HG03457 (cell line): Measurements from ENCODE around the gene CTSC.
"Not testable (repeated sequence)": the region's sequence is repeated elsewhere in the genome, so short reads cannot be mapped to it uniquely, and the experiment has no call there.

Source experiments
- ATAC-seq: cut with Tn5 transposase; IDR thresholded peaks from one replicate; pipeline ENCODE4 v1.9.1; 2021; ENCODE audit warnings: moderate number of reproducible peaks; ENCODE audit not compliant: unreplicated experiment

Gene CTSC

GRCh38 chr11:88284336-88285050 lies 53.0 kb downstream of the CTSC start:
- ATAC-seq: no peak

DNA sequence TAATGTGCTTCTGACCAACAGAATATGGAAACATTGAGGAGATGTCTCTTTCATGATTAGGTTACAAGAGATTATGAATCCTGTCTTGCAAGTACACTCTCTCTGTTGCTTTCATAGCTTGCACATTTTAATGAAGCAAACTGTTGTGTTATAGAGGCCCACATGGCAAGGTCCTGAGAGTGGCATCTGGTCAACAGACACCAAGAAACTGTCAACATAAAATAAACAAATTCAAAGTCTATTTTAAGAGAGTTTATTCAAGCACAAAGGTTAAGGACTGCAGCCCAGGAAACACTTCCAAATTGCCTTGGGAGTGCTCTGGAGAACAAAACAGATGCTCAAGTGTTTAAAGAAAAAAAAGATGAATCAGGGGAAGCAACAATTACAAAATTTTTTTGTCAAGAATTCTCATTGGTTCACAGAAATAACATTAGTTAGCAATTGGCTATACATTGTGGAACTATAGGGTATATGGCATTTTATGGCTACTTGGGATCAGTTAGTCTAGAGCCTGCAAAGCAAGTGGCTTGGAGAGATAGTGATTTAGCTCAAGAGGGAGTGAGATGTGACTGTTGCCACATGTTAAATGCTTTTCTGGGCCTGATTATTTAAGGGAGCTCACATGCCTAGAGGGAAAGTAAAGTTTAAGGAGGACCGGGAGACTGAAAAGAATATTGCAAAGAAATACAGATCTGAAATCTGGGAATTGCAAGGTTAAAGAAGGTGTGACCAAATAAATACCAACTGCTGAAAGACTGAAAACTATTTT lies 54.6 kb downstream of the CTSC start:
- ATAC-seq: no peak

DNA sequence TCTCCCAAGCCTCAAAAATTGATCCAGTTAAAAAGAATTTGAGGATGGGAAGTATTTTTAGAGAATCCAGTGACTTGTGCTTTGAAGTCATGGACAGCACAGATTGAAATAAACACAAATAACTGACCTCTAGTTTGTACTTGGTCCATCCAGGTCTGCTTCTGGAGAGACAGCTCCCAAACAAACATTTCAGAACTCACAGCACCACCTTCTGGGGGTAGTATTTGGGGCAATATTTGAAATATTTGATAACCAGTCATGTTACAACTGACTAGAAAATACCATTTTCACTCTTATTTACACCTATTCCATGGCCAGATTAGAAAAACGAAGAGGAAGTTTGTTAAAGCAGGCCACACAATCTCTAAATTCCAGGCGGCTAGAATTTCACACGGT lies 56.2 kb downstream of the CTSC start:
- no peak for ATAC-seq

- ATAC-seq: no peak
Measured at GRCh38 chr11:88280673-88281316, 56.7 kb downstream of the CTSC start.

GRCh38 chr11:88277349-88277915 lies 60.1 kb downstream of the CTSC start:
- ATAC-seq: no peak

GRCh38 chr11:88275636-88276035 lies 61.9 kb downstream of the CTSC start:
- ATAC-seq: no peak

GRCh38 chr11:88266919-88267318 lies 70.6 kb downstream of the CTSC start:
- no peak for ATAC-seq

DNA sequence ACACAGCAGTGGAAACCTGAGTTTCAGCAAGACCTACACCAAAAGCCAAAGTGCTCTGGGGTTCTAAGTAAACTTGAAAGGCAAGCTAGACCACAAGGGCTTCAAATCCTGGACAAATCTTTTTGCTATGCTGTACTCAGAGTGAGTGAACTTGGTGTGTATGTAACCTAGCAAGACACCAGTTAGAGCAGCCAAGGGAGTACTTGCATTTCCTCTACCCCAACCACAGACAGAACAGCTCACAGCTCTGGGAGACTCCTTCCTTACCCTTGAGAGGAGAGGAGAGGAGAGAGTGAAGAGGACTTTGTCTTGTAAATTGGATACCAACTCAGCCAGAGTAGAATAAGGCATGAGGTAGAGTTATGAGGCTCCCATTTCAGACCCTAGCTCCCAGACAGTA lies 71.4 kb downstream of the CTSC start:
- no peak for ATAC-seq

GRCh38 chr11:88259431-88259830 lies 78.1 kb downstream of the CTSC start:
- ATAC-seq: no peak

- no peak for ATAC-seq
Measured at GRCh38 chr11:88252208-88252607, 85.3 kb downstream of the CTSC start.

DNA sequence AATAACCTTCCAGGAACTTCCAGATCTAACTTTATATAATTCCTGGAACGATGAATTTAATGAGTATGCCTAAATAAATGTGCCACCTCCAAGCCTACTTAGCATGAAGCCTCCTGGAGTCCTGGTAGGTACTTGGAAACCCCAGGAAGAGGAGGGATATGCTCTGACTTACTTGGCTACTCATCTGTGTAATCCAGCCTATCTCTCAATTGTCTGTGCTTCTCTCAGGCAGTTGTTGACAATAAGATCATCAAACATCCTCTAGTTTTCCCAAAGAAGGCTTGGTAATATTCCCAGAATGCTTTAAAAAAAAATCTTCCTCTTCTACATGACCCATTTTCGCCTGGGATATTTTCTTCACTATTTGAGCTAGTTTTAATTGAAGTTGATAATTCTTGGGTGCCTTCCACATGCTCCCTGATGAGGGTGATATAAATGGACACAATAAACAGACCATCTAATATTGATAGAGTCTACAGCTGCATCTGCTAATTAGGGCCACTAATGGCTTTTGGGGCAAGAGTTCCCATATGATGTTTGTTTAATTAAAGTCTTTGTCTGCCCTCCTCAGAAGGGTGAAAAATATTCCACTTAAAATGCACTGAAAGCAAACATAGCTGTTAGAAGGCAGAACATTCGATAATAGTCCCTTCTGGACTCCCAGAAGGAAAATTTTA lies 86.8 kb downstream of the CTSC start:
- ATAC-seq: no peak

DNA sequence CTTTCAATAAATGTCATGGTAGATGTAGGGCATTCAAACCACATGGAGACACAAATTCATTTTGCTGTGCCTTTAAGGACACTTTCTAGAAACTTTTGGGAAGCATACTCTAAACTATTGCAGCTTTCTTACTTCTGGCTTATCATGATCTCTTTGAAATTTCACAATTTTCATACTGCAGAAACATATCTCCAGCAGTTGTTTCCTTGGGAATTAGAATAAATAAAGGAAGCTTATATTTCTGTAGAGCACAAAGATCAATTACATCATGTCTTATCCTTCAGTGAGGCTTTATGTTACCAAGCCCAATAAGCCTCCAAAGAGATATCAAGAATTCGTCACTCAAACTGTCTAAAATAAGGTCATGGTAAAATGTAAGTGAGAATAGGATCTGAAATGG lies 87.8 kb downstream of the CTSC start:
- ATAC-seq: no peak

DNA sequence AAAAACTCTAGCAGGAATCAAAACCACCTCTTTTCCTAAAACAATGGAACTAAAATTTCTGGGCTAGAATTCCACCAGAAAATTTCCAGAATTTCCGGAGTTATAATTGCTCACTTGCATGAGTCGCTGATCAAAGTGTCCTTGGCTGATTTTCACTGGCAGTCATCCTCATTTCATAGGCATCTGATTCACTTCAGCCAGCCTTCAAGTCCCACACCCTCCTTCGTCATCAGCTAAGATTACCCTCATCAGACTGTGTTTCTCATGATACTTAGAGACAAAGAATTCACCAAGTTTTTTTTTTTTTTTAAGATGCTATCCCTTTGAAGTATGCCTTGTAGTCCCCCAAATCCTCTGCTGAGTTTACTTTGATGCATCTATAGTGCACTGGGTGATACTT lies 90.8 kb downstream of the CTSC start:
- no peak for ATAC-seq

GRCh38 chr11:88245576-88245975 lies 92.0 kb downstream of the CTSC start:
- not testable (repeated sequence) for ATAC-seq
